Sciatic nerve (tissue), 2 donors: ENCODE results near the gene MPPE1. TPM values are rescaled to one million over a fixed set of nuclear protein-coding genes. Genes with fewer than 3 reads are reported as not detected.
A peak's percentile ranks its signal among the peaks of the same experiment; 100 is the strongest.
"Not testable (repeated sequence)": the region's sequence is repeated elsewhere in the genome, so short reads cannot be mapped to it uniquely, and the experiment has no call there.

Source experiments
- ATAC-seq: fragments of 200-7000 bp; cut with Tn5 transposase; one replicate; pipeline ENCODE4 v1.9.1; 2020; ENCODE audit warnings: mild to moderate bottlenecking, moderate library complexity
- DNase-seq: peaks from one replicate; pipeline ENCODE4 v3.0.0-alpha.2; 2020; ENCODE audit warnings: low spot score
- intact Hi-C: fragments of 100-400 bp; cut with DNase I; formaldehyde crosslinking; loops from one replicate; pipeline ENCODE4 v1.14.2; 2022
- total RNA-seq: library from RNA; stranded (reverse); fragmentation: NEBNext Ultra II Directional; extraction: Animal tissue kit (Norgen Biotek cat#: 25700); gene quantifications from one replicate; pipeline ENCODE4 v1.2.1, GENCODE V29; 2021
- donor health status: DM: no; HTN: no; CAD: no.
- donor health status: DM: no; HTN: no; CAD: no.

Gene MPPE1
- total RNA-seq, 1 donor from 2014 or later: 41.6 TPM

DNA sequence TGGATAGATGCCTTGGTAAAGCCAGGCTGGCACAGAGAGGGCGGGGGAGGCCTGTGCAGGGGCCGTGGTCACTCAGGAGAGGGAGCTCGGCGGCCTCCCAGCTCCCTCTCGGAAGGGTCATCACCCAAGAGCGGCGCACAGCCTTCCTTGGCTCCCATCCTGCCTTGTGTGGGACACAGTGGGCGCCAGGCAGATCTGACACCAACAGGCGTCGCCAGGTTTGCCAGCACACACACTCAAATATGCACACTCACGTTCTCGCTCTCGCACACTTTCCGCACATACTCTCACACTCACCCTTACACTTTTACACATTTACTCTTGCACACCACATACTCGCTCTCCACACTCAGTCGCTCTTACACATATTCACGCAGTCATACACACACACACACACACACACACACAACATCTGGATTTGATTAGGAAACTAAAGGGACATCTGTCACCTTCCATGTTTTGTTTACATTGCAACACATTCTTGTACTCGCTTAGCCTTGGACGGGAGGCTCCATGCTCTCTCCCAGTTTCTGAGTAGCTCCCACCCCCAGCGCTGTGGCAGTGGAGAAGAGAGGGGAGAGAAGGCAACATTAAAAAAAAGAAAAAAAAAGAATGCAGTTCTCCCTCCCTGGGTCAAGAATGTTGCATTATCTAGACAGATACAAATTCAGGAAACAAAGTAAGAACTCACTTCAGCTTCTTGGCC, 46.4 kb downstream of the MPPE1 start:
- intact Hi-C loops: no loop called here

DNA sequence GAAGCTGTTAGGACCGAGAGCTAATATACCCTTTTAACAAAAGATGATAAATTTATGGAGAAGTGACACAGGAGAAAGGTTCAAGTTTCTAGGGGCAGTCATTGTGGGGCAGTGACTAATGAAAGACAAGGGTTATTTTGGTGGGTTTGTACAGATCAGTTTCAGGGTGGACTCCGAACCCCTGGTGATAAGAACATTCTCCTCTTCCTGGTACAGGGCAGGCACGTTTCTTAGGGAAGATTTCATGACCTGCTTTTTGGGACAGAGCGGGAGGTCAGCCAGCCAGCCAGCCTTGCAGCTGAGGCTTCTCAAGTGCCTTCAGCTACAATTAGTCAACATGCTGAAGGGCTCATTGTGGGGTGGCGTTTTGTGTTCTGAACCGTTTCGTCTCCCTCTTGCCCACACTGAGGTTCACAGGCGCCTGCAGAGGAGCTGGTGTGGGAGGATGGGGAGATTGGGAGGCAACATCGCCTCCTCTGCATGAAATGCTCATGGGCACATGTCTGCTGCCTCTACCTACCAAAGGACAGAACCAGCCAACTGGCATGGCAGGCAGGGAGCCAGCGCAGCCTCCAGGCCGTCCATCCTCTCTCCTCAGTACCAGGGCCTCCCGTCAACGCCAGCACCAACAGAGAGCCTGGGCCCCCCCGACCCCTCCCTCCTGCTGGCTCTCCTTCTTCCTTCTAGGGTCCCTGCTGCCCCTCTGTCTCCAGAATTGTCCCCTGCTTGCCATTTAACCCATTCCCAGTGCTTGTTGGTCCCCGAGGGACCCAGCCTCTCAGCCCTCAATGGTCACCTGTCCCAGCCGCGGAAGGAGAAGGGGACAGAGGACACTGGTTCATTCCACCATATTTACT, 47.3 kb downstream of the MPPE1 start:
- intact Hi-C loops: no loop called here
- ATAC-seq (no peak), DNase-seq (no peak)

More for the DNA sequence above, 46.4 kb downstream of the MPPE1 start:
- no peak for ATAC-seq
- no peak for DNase-seq

DNA sequence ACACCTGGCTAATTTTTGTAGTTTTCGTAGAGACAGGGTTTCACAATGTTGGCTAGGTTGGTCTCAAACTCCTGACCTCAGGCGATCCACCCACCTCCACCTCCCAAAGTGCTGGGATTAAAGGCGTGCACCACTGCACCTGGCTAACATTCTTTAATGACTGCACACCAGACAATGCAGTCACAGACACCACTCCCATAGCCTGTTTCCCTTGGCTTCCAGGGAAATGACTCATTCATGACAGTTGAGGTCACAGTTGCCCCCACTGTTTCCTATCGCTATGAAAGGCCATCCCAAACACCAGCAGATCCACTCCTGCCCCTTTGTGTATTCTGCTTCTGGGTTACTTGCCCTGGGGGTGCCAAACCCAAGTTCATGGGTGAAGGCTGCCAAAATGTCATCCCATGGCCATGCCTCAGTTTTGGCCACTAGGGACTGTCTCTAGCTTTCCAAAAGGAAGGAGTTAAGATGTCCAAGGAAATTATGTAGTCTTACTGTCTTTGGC, 48.2 kb downstream of the MPPE1 start:
- intact Hi-C loops: no loop called here
- DNase-seq (no peak), ATAC-seq (no peak)

DNA sequence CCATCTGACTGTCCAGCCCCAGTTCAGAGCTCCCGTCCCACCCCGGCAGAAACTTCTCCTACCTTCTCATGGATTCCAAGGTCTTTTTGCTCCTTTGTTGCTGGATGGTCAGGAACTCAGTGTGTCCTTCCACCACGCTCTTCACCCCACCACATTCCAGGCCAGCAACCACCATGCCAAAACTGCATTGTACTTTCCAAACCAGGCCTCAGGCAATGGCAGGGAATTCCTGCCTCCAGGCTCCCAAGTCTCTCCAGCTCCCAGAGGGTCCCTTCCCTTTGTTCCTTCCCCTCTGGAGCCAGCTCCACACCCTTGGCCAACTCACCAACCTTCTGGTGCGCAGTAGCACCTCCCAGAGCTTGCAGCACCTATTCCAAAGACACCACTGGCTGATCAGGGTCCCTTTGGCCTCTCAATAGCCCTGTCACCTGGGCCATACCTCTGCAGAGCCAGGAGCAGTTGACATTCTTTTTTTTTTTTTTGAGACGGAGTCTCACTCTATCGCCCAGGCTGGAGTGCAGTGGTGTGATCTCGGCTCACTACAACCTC, 48.8 kb downstream of the MPPE1 start:
- intact Hi-C loops: no loop called here
- ATAC-seq (no peak), DNase-seq (no peak)

DNA sequence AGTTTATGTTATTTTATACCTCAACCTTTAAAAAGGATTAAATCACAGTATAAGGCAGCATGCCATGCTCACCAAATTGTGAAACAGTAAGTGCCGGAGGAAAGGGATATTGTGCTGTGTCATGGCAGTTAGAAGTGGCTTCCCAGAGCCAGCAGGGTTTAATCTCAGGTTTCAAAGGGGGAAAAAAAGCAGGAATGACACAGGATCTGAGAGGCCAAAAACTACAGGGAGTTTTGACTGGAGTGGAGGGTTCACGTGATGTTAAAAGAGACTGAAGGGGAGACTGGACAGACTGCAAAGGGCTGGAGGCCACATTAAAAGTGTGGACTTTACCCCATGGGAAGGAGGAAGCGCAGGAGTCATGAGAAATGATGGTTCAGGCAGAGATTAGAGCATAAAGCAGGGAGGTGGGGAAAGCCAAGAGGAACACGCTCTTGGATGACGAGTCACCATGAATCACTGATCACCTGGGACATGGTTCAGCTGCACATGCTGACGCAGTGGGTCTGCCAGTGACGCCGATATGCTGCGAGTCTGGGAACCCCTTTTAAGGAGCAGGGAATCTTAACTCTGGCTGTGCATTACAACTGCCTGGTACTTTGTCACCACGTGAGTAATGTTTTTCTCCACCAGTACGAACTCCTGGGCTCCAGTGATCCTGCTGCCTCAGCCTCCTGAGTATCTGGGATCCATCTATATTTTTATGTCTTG, 50.8 kb downstream of the MPPE1 start:
- ATAC-seq: peak; percentile 92
- DNase-seq: no peak
- intact Hi-C loops: no loop called here

DNA sequence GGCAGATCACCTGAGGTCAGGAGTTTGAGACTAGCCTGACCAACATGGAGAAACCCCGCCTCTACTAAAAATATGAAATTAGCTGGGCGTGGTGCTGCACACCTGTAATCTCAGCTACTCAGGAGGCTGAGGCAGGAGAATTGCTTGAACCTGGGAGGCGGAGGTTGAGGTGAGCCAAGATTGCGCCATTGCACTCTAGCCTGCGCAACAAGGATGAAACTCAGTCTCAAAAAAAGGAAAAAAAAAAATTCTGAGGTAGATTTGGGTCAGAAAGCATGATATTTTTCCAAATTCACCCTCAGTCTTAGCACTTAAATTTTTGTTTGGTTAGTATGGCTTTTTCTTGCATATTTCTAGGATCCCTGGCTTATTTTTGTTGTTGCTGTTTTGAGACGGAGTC, 53.6 kb downstream of the MPPE1 start:
- DNase-seq, ATAC-seq, intact Hi-C loops: not testable (repeated sequence)

DNA sequence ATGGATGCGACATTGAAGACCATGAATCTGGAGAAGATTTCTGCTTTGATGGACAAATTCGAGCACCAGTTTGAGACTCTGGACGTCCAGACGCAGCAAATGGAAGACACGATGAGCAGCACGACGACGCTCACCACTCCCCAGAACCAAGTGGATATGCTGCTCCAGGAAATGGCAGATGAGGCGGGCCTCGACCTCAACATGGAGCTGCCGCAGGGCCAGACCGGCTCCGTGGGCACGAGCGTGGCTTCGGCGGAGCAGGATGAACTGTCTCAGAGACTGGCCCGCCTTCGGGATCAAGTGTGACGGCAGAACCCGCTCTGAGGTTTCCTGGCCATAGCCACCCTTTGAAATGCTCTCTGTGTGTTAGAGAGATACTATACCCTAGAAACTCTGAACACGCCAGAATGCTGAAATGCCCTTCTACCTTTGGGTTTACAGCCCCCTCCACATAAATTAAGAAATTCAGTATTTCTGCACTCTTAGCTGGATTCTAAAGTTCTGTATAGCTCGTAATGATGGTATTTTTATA, 56.2 kb downstream of the MPPE1 start:
- peak; percentile 9 for ATAC-seq
- no peak for DNase-seq

DNA sequence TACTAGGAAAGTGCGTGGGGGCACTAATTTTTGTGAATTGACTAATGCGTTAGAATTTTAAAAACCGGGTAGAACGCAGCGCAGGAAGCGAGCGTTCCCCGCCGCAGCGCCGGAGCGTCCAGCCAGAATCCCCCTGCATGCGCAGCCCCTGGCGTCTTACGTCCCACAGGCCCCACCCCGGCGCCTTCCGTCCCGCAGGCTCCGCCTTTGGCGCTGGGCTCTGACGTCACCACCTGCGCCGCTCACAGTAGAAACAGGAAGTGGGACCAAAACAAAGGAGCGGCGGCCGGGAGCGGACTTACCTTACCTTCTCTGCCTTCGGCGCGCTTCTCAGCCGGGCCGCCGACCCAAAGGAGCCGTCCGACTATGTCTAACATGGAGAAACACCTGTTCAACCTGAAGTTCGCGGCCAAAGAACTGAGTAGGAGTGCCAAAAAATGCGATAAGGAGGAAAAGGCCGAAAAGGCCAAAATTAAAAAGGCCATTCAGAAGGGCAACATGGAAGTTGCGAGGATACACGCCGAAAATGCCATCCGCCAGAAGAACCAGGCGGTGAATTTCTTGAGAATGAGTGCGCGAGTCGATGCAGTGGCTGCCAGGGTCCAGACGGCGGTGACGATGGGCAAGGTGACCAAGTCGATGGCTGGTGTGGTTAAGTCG, 56.8 kb downstream of the MPPE1 start, which contains the start of gene CHMP1B:
TSS of gene CHMP1B (plus strand) at position 268 of the 660 bp plus-strand sequence. CDS start at position 367, 99 bp downstream.
- peak; percentile 99 for ATAC-seq
- intact Hi-C loops: no loop called here

More for the DNA sequence above, 56.2 kb downstream of the MPPE1 start:
- intact Hi-C loops: no loop called here

DNA sequence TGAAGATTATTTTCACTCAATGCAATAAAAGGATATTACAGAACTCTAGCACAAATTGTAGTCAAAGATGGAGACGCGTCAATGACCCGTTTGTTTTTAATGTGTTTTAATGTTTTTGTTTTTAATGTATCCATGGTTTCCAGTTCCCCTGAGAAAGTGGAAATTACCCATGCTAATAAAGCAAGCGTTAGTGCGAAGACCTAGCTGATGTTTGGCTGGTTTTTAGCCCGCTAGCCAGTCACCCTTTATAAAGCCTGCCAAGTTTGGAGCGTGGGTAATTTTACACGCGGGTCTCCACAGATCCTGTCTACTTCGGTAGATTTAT, 57.3 kb downstream of the MPPE1 start:
- ATAC-seq (peak; percentile 81), DNase-seq (no peak)
- intact Hi-C loops: no loop called here

More for the DNA sequence above, 56.8 kb downstream of the MPPE1 start, which contains the start of gene CHMP1B:
- peak; percentile 99 for DNase-seq

DNA sequence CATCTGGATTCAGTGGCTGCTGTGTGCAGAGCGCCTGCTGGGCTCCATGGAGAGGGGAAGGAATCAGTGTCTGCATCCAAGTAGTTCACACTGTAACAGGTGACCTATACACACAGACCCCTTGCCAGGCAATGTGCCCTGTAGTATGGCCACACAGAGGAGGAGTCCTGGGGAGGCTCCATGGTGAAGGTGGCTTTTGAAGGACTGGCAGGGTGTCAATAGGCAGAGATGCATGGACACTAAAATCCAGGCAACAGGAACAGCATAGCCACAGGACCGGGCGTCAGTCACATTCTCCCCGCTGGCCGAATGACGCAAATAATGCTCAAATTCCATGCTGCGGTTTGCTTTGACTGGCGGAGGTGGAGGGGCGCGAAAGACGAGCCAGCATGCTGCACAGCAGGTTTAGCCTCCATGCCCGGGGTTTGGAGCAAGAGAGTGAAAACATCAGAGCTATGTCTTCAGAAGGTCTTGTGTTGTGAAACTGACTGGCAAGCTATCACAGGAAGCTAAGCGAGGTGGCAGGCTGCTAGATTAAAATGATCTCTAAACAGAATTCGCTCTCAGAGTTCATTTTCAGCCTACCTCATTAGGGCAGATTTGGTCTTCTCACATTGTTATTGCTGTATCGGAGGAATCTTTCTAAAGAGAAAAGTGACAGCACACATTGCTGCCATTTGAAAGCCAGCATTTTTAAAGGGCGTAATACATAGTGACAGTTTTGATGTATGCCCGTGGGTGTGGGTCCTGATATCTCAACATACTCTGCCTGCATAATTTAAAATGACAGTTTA, 58.1 kb downstream of the MPPE1 start:
- intact Hi-C loops: no loop called here
- DNase-seq (peak; percentile 79), ATAC-seq (peak; percentile 75)

DNA sequence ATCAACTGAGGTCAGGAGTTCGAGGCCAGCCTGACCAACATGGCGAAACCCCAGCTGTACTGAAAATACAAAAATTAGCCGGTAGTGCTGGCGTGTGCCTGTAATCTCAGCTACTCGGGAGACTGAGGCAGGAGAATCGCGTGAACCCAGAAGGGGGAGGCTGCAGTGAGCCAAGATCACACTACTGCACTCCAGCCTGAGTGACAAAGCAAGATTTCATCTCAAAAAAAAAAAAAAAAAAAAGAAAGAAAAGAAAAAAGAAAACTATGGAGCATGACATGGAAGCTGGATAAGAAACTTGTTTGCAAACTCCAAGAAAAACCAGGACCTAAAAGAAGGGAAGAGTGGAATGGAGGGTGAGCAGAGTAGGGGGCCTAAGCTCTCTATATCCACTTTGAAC, 58.8 kb downstream of the MPPE1 start:
- no peak for ATAC-seq
- no peak for DNase-seq
- intact Hi-C loops: no loop called here

DNA sequence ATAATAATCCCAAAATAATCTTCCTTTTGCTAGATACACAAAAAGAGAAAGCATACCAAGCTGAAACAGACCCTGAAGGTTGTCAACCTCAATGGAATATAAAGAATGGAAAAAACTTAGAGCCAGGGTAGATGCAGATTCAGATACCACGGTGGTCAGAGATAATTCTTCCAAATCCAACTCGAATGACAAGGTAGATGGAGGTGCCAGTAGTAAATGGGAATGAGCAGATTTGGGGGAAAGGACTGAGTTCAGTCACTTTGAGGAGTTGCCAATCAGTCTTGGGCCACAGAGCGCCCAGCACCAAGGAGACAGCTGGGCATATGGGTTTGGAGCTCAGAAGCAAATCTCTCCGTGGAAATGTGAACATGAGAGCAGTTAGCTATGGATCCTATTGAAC, 60.3 kb downstream of the MPPE1 start:
- intact Hi-C loops: no loop called here
- DNase-seq (no peak), ATAC-seq (no peak)

DNA sequence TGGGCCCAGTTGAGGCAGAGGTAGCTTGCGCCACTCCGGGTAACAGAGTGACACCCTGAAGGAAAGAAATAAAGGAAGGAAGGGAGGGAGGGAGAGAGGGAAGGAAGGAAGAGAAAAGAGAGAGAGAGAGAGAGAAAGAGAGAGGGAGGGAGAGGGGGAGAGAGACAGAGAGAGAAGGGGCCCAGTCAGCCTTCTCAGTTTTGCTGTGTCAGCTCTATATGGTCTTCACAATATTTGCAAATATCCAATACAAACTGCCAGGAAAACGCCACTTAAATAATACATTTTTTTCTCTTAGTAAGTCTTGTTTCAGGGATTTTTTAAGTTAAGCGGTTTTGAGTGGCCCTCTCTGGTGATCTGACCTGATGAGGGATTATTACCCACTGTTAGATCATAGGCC, 62.5 kb downstream of the MPPE1 start:
- DNase-seq (no peak), ATAC-seq (no peak)
- intact Hi-C loops: no loop called here

DNA sequence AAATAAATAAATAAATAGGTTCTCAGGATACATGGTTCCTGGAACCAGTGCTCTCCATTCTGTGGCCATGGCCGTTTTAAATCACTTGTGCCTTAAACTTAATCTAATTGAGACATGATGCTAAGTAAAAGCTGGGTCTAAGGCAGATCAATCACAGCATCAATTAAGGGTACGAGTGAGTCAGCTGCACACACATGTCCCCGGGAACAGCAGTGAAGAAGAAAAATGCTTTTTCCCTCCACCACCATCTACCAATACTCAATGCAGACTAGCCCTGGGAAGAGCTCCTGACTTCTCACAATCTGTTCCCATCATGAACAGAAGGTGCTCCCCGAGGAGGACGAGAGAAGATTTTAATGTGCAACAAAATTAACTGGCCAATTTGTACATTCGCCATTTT, 63.7 kb downstream of the MPPE1 start:
- DNase-seq (no peak), ATAC-seq (no peak)
- intact Hi-C loops: no loop called here

DNA sequence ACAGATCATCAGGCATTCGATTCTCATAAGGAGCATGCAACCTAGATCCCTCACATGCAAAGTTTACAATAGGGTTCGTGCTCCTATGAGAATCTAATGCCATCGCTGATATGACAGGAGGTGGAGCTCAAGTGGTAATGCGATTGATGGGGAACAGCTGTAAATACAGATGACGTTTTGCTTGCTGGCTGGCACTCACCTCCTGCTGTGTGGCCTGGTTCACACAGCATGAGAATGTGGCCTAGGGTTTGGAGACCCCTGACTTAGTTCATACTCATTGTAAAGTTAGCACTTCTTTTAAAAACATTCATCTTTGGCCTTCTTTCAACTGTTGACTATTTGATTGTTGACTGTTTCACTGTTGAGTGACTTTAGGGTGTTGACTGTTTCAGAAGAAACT, 65.6 kb downstream of the MPPE1 start:
- intact Hi-C loops: no loop called here
- DNase-seq (no peak), ATAC-seq (no peak)

DNA sequence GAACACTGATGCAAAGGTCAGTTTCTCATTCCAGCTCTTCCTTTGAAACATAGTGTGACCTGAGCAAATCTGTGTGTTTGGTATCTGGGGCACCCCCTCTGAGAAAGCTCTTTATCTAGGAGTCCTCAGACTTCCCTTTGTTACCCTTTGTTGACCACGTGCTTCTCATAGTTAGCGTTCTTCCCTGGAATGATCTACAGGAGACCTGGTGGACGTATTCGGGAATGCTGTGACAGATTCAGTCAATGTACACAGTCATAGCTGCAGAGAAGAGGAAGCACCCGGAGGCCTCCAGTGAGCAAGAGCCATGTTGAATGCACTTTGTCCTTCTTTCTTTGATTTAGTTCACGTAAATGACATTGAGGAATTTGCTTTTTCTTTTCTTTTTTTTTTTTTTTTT, 67.6 kb downstream of the MPPE1 start:
- no peak for ATAC-seq
- no peak for DNase-seq
- intact Hi-C loops: no loop called here

DNA sequence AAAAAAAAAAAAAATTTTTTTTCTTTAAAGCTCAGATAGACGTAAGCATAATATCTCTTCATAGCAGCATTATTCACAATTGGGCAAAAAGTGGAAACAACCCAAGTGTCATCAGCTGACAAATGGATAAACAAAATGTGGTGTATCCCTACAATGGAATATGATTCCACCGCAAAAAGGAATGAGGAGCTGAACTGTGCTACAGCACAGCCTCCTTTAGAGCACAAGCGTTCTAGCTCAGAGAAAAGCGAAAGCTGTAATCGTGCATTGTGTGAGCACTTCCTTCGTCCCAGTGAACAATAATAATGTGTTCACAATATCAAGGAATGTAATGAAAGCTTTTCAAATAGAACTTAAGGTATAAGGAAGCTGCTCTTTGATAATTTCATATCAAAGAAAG, 68.6 kb downstream of the MPPE1 start:
- no peak for ATAC-seq
- DNase-seq: no peak
- intact Hi-C loops: no loop called here

DNA sequence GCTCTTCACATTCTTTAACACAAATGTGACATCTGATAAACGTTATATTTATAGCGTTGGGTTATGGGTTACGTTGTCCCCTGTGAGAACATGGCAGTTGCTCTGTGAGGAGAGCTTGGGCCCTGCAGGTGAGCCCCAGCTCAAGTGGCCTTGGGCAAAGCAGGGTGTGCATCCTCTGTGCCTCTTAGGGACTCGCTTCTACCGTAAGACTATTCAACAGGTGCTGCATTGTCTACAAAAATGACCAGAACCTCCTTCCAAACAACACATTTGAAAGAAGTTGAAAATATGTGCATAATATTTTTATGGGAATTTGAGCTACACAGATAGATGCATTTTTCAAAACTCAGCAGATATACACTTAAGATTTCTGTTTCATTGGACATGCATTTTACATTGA, 73.3 kb downstream of the MPPE1 start:
- ATAC-seq (no peak), DNase-seq (no peak)
- intact Hi-C loops: no loop called here
